ENCODE measurements around the gene EDIL3. TPM values are rescaled to one million over a fixed set of nuclear protein-coding genes. Genes with fewer than 3 reads are reported as not detected.

EDIL3 gene
- total and polyA plus RNA-seq, 10 of the 15 experiments (the other 5 are each of a cell fraction or from before 2014, with no cell fraction given) = 0.01 to 0.62 (median 0.20) TPM

DNA sequence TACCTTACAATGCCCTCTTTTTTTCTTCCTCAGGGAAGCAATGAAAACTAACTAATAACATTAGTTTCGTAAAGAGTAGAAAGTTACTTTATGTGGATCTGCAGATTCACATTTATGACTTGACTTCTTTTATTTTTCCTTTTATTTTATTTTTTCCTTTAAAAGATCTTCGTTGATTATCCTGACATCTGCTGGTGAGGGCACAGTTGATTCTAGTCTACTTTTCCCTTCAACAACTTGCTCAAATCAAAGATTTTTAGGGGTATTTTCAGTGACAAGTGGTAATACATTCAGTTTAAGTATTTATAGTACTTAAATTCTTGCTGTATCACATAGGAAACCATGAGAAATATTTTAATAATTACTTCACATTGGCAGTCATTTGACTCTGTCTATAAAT is 4.9 kb downstream of the EDIL3 start:
- peaks cover 9 to 12% of the 10 kb centered on the region in 2 experiments for H3K27me3 ChIP-seq (replicated peaks in 1 of 2; ENCODE audit: control insufficient read depth in 2 of 2, insufficient read depth in 2 of 2, low read length in 1 of 2)
- H3K9ac ChIP-seq (ENCODE audit: control insufficient read depth, insufficient read depth, low read length) = no peak overlapping the region
- H2AFZ ChIP-seq (ENCODE audit: control insufficient read depth, low read depth, low read length) = no peak overlapping the region
- no TSS peak for BruUV-seq (replicated peaks)
- H3K36me3 ChIP-seq (ENCODE audit: control insufficient read depth in 2 of 2, insufficient read depth in 2 of 2, low read length in 1 of 2) = no peaks in the 10 kb centered on the region
- H3K27ac ChIP-seq (ENCODE audit: control insufficient read depth, insufficient read depth) = no peak overlapping the region
- ChIA-PET CTCF (interaction anchor here (1.8 kb wide), 1 partner anchor 104 kb away, joined by 5 read pairs; no protein-coding TSS in a partner anchor), RAD21 (ENCODE audit: unreplicated experiment) (no interaction called here), SMC1A (ENCODE audit: uncharacterized antibody, unreplicated experiment) (interaction anchor here (1.1 kb wide), 1 partner anchor 9 kb away, joined by 4 read pairs; no protein-coding TSS in a partner anchor), POLR2A (no interaction called here)
- no peak for ATAC-seq
- no peaks in the 10 kb centered on the region for H3K4me1 ChIP-seq (ENCODE audit: control insufficient read depth, insufficient read depth, low read length)
- DNase-seq (ENCODE audit: low read depth, low spot score) = no peak
- intact Hi-C loops (cut with micrococcal nuclease; ENCODE audit: unreplicated experiment) (loop anchor here (5.0 kb wide), 1 partner anchor 102 kb away; no protein-coding TSS in a partner anchor), in situ Hi-C loops (cut with MboI) (no loop called here)
- no peaks in the 10 kb centered on the region for H3K79me2 ChIP-seq (ENCODE audit: control insufficient read depth, insufficient read depth, low read length)
- no peaks in the 10 kb centered on the region for H3K9me3 ChIP-seq (replicated peaks; ENCODE audit: control insufficient read depth, insufficient read depth, low read length)
- H3K4me3 ChIP-seq = no peak overlapping the region
- TF ChIP-seq ZNF274 (IDR thresholded peaks at IDR 0.05; ENCODE audit: insufficient read depth, insufficient read length) (no peak), RAD21 (IDR thresholded peaks at IDR 0.05; ENCODE audit: insufficient read depth, low read depth, low read length) (no peak), TAF1 (IDR thresholded peaks at IDR 0.05; ENCODE audit: borderline replicate concordance, low read depth, low read length) (no peak), STAT1 (conservative IDR thresholded peaks at IDR 0.05) (no peak), ZNF24 (IDR thresholded peaks at IDR 0.05) (no peak), TCF7 (IDR thresholded peaks at IDR 0.05; ENCODE audit: borderline replicate concordance) (no peak), BMI1 (IDR thresholded peaks at IDR 0.05; ENCODE audit: borderline replicate concordance) (no peak), NFYB (IDR thresholded peaks at IDR 0.05; ENCODE audit: insufficient read depth, low read depth, low read length) (no peak), SREBF2 (IDR thresholded peaks at IDR 0.05; ENCODE audit: low read length) (no peak)
- TF ChIP-seq, protein P1, sequence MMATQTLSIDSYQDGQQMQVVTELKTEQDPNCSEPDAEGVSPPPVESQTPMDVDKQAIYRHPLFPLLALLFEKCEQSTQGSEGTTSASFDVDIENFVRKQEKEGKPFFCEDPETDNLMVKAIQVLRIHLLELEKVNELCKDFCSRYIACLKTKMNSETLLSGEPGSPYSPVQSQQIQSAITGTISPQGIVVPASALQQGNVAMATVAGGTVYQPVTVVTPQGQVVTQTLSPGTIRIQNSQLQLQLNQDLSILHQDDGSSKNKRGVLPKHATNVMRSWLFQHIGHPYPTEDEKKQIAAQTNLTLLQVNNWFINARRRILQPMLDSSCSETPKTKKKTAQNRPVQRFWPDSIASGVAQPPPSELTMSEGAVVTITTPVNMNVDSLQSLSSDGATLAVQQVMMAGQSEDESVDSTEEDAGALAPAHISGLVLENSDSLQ (IDR thresholded peaks at IDR 0.05) = no peak
- TF ChIP-seq, protein P2, sequence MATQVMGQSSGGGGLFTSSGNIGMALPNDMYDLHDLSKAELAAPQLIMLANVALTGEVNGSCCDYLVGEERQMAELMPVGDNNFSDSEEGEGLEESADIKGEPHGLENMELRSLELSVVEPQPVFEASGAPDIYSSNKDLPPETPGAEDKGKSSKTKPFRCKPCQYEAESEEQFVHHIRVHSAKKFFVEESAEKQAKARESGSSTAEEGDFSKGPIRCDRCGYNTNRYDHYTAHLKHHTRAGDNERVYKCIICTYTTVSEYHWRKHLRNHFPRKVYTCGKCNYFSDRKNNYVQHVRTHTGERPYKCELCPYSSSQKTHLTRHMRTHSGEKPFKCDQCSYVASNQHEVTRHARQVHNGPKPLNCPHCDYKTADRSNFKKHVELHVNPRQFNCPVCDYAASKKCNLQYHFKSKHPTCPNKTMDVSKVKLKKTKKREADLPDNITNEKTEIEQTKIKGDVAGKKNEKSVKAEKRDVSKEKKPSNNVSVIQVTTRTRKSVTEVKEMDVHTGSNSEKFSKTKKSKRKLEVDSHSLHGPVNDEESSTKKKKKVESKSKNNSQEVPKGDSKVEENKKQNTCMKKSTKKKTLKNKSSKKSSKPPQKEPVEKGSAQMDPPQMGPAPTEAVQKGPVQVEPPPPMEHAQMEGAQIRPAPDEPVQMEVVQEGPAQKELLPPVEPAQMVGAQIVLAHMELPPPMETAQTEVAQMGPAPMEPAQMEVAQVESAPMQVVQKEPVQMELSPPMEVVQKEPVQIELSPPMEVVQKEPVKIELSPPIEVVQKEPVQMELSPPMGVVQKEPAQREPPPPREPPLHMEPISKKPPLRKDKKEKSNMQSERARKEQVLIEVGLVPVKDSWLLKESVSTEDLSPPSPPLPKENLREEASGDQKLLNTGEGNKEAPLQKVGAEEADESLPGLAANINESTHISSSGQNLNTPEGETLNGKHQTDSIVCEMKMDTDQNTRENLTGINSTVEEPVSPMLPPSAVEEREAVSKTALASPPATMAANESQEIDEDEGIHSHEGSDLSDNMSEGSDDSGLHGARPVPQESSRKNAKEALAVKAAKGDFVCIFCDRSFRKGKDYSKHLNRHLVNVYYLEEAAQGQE (IDR thresholded peaks at IDR 0.05; ENCODE audit: low read depth, low read length) = no peak
- TF ChIP-seq, protein P3, sequence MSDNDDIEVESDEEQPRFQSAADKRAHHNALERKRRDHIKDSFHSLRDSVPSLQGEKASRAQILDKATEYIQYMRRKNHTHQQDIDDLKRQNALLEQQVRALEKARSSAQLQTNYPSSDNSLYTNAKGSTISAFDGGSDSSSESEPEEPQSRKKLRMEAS (IDR thresholded peaks at IDR 0.05; ENCODE audit: low read depth, low read length) = no peak
- no peaks in the 10 kb centered on the region for H4K20me1 ChIP-seq (ENCODE audit: control insufficient read depth, insufficient read depth)
- 0% methylated on average over 2 of the region's 2 CpGs for WGBS (ENCODE audit: insufficient coverage, insufficient replicate concordance, low lambda C conversion rate, missing lambda C conversion rate)
- FAIRE-seq = no peak
- H3K4me2 ChIP-seq (ENCODE audit: control insufficient read depth, insufficient read depth) = no peak overlapping the region
